HG03432 (cell line): ENCODE data around the gene NDRG4.

Experiments
- ATAC-seq: cut with Tn5 transposase; IDR thresholded peaks from one replicate; pipeline ENCODE4 v1.9.1; 2021; ENCODE audit warnings: mild to moderate bottlenecking, moderate library complexity; ENCODE audit not compliant: unreplicated experiment

Gene NDRG4

GRCh38 chr16:58537124-58537906 is 37.4 kb downstream of the NDRG4 start:
- ATAC-seq: no peak

- no peak for ATAC-seq
Observed at GRCh38 chr16:58541711-58542110, 41.8 kb downstream of the NDRG4 start.

- ATAC-seq: no peak
Observed at GRCh38 chr16:58542291-58542690, 42.3 kb downstream of the NDRG4 start.

- ATAC-seq: no peak
Observed at GRCh38 chr16:58543685-58544084, 43.7 kb downstream of the NDRG4 start.

GRCh38 chr16:58548378-58548777 is 48.4 kb downstream of the NDRG4 start:
- ATAC-seq: no peak

GRCh38 chr16:58551496-58551895 is 51.6 kb downstream of the NDRG4 start:
- no peak for ATAC-seq

GRCh38 chr16:58556678-58557077 is 56.7 kb downstream of the NDRG4 start:
- no peak for ATAC-seq
